ENCODE results near the gene FNDC11.
"Not testable (repeated sequence)": the region's sequence is repeated elsewhere in the genome, so short reads cannot be mapped to it uniquely, and the experiment has no call there.

The FNDC11 gene

GRCh38 chr20:63567386-63568169 lies 13.6 kb downstream of the FNDC11 start:
- no peak for FAIRE-seq

- no peak for FAIRE-seq
These were observed 14.4 kb downstream of the FNDC11 start for GRCh38 chr20:63568170-63568981.

- no peak for FAIRE-seq
These were observed 15.3 kb downstream of the FNDC11 start for GRCh38 chr20:63568986-63569949.

GRCh38 chr20:63570281-63571086 lies 16.5 kb downstream of the FNDC11 start:
- FAIRE-seq = no peak

GRCh38 chr20:63571087-63571478 lies 17.1 kb downstream of the FNDC11 start:
- FAIRE-seq = not testable (repeated sequence)

GRCh38 chr20:63572071-63572787 lies 18.3 kb downstream of the FNDC11 start:
- FAIRE-seq = no peak

GRCh38 chr20:63572788-63573646 lies 19.1 kb downstream of the FNDC11 start:
- FAIRE-seq = no peak

- FAIRE-seq = no peak
These were observed 19.7 kb downstream of the FNDC11 start for GRCh38 chr20:63573647-63574131.

- FAIRE-seq = no peak
These were observed 20.3 kb downstream of the FNDC11 start, which contains the start of gene HELZ2 for GRCh38 chr20:63574156-63574828. Gene HELZ2, minus strand, starts transcription at chr20:63574239. Its CDS starts 1,854 bp downstream, at chr20:63572385.

- no peak for FAIRE-seq
These were observed 21.1 kb downstream of the FNDC11 start for GRCh38 chr20:63574829-63575743.

- no peak for FAIRE-seq
These were observed 22.4 kb downstream of the FNDC11 start for GRCh38 chr20:63576311-63576710.

GRCh38 chr20:63577317-63577894 lies 23.4 kb downstream of the FNDC11 start:
- no peak for FAIRE-seq

GRCh38 chr20:63578224-63579016 lies 24.5 kb downstream of the FNDC11 start:
- FAIRE-seq = no peak

GRCh38 chr20:63579017-63579694 lies 25.2 kb downstream of the FNDC11 start:
- FAIRE-seq = no peak

- FAIRE-seq = no peak
These were observed 27.0 kb downstream of the FNDC11 start for GRCh38 chr20:63580796-63581461.
